BJ (cell line): ENCODE data around the gene LRRC8B. TPM values are rescaled to one million over a fixed set of nuclear protein-coding genes. Genes with fewer than 3 reads are reported as not detected.

ENCODE experiments used
- CTCF ChIA-PET: fragments of 350-600 bp; formaldehyde crosslinking; extraction: SDS; loops from one replicate; lab custom pipeline; 2021; ENCODE audit warnings: antibody characterized with exemption, inconsistent platforms; lab: Yijun Ruan, JAX
- POLR2A ChIA-PET: fragments of 300-600 bp; sonication (Branson Sonifier 250); formaldehyde crosslinking; extraction: SDS; loops from one replicate; lab custom pipeline; 2021; ENCODE audit warnings: antibody characterized with exemption; lab: Charles Lee
- DNase-seq: peaks from one replicate; pipeline ENCODE4 v3.0.0-alpha.2; 2011; ENCODE audit warnings: low read depth
- H3K27me3 ChIP-seq: 2 replicates; pipeline ENCODE4 v1.6.0; 2011; ENCODE audit warnings: low read length; ENCODE audit not compliant: control insufficient read depth, insufficient read depth
- H3K36me3 ChIP-seq: 2 replicates; pipeline ENCODE4 v1.5.1; 2011; ENCODE audit warnings: low read length; ENCODE audit not compliant: control insufficient read depth, insufficient read depth
- H3K4me3 ChIP-seq: 2 replicates; pipeline ENCODE4 v1.5.1; 2011; ENCODE audit warnings: low read depth, mild to moderate bottlenecking, control low read depth, low read length
- polyA plus RNA-seq: library from polyadenylated mRNA; depleted of rRNA; stranded (reverse); fragments of >200 nt; gene quantifications from 2 replicates; pipeline ENCODE4 v1.2.3, GENCODE V29; 2011
- TF ChIP-seq, protein P1 (sequence below): IDR thresholded peaks from 2 replicates; pipeline ENCODE4 v1.5.1; 2011; ENCODE audit warnings: low read depth, mild to moderate bottlenecking, control low read depth, inconsistent platforms, low read length, moderate library complexity; ENCODE audit not compliant: insufficient read depth

LRRC8B gene
- polyA plus RNA-seq, 1 experiment, result 0.22 TPM

GRCh38 chr1:89548122-89548857, 23.7 kb downstream of the LRRC8B start:
- Histone ChIP-seq H3K27me3 (no peaks in the 10 kb centered on the region), H3K36me3 (no peaks in the 10 kb centered on the region), H3K4me3 (no peak overlapping the region)
- CTCF ChIA-PET, result no interaction called here
- TF ChIP-seq, protein P1, sequence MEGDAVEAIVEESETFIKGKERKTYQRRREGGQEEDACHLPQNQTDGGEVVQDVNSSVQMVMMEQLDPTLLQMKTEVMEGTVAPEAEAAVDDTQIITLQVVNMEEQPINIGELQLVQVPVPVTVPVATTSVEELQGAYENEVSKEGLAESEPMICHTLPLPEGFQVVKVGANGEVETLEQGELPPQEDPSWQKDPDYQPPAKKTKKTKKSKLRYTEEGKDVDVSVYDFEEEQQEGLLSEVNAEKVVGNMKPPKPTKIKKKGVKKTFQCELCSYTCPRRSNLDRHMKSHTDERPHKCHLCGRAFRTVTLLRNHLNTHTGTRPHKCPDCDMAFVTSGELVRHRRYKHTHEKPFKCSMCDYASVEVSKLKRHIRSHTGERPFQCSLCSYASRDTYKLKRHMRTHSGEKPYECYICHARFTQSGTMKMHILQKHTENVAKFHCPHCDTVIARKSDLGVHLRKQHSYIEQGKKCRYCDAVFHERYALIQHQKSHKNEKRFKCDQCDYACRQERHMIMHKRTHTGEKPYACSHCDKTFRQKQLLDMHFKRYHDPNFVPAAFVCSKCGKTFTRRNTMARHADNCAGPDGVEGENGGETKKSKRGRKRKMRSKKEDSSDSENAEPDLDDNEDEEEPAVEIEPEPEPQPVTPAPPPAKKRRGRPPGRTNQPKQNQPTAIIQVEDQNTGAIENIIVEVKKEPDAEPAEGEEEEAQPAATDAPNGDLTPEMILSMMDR, result no peak
- POLR2A ChIA-PET, result no interaction called here
- DNase-seq, result no peak

- Histone ChIP-seq H3K36me3 (no peaks in the 10 kb centered on the region), H3K27me3 (no peaks in the 10 kb centered on the region), H3K4me3 (no peak overlapping the region)
- TF ChIP-seq, protein P1, result no peak
- DNase-seq, result no peak
- POLR2A ChIA-PET, result no interaction called here
- CTCF ChIA-PET, result no interaction called here
Observed at GRCh38 chr1:89550995-89551394, 26.4 kb downstream of the LRRC8B start.

DNA sequence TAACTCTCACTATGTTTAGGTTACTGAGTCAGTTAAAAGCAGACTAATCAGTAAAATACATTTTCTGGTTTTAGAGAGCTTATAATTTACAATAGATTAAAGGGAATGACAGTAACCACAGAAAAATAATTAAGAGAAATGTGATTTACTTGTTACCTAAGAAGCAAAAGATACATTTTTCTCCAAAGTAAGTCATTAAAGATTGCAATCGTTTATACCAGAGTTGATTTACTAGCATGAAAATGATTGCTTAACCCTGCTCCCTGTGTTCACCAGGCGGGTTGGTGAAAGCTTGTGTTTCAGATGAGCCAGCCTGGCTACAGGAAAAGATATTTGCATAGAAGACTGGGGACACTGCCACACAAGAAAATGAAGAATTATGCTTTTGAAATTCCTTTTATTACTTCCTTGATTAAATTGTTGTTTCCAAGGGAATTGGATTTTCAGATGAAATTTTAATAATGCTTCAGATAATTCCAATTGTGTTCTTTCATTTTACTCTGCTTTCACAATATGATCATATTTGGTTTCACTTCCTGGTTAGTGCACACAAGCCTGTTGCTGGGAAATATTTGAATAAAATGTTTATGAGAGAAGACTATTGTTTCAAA, 27.9 kb downstream of the LRRC8B start:
- DNase-seq, result no peak
- CTCF ChIA-PET, result no interaction called here
- Histone ChIP-seq H3K27me3 (no peaks in the 10 kb centered on the region), H3K4me3 (no peak overlapping the region), H3K36me3 (no peaks in the 10 kb centered on the region)
- TF ChIP-seq, protein P1, result no peak
- POLR2A ChIA-PET, result no interaction called here

GRCh38 chr1:89553157-89553556, 28.5 kb downstream of the LRRC8B start:
- no peak for DNase-seq
- CTCF ChIA-PET, result no interaction called here
- Histone ChIP-seq H3K36me3 (no peaks in the 10 kb centered on the region), H3K27me3 (no peaks in the 10 kb centered on the region), H3K4me3 (no peak overlapping the region)
- POLR2A ChIA-PET, result no interaction called here
- TF ChIP-seq, protein P1, result no peak

DNA sequence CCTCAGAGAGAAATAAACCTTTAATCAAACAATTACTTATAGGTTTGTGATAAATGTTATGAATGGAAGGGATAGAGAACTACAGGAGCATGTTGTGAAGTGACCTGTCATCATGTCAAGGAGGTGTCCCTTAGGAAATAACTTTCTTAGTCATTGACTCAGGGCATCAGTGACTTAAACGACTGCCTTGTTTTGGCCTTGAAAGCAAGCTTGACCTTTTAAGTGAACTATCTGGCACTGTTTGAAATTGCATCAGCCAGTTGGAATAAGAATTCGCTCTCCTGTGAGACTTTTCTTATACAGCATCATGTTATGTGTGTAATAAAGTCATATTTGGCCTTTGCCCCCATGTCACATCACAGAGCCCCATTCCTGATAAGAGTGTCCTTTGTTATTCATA, 30.9 kb downstream of the LRRC8B start:
- POLR2A ChIA-PET, result no interaction called here
- TF ChIP-seq, protein P1, result no peak
- CTCF ChIA-PET, result interaction anchor here (1.2 kb wide), 1 partner anchor 19 kb away, joined by 4 read pairs; no protein-coding TSS in a partner anchor
- Histone ChIP-seq H3K4me3 (no peak overlapping the region), H3K27me3 (no peaks in the 10 kb centered on the region), H3K36me3 (no peaks in the 10 kb centered on the region)
- DNase-seq, result no peak
